WI38 (cell line): ENCODE data around the gene GPSM1.

Experiments
- H3K4me3 ChIP-seq: 2 replicates; pipeline ENCODE4 v1.5.1; 2011; ENCODE audit warnings: low read depth, mild to moderate bottlenecking, control low read depth, low read length
- CTCF ChIP-seq: IDR thresholded peaks from 2 replicates; pipeline ENCODE4 v1.5.1; 2012; ENCODE audit warnings: low read depth, mild to moderate bottlenecking, control low read depth, low read length

Gene GPSM1

DNA sequence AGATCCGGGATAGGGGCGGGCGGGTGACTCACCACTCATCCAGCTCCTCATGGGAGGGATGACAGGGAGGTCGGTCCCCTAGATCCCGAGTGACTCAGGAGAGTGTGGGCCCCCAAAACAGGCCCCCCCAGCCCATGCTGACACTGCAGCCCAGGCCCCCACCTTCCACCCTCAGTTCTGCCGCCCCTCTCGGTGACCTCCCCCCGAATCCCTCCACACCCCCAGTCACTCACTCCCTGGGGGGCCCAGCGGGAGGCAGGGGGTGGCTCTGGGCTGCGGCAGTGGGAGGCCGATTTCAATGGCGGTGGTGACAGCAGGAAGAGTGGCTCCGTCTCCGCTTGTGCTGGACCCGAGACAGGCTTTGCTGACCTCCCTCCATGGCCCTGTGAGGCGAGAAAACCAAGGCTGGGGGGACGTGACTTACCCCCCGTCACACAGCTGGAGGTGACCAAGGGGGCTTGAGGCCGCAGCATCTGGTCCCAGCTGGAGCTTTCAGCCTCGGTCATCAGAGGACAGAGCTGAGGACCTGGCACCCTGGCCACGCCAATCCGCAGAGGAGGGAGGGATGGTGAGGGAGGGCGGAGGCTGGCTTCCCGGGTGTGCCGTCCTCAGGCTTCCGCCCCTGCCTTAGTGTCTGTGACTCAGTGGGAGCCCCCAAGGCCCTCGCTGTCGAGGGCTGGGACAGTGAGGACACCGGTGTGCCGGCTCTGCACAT lies 9.0 kb downstream of the GPSM1 start:
- no peak for TF ChIP-seq CTCF
- no peak overlapping the region for H3K4me3 ChIP-seq

GRCh38 chr9:136336881-136337280 lies 9.5 kb downstream of the GPSM1 start:
- H3K4me3 ChIP-seq, result no peak overlapping the region
- TF ChIP-seq CTCF, result no peak

DNA sequence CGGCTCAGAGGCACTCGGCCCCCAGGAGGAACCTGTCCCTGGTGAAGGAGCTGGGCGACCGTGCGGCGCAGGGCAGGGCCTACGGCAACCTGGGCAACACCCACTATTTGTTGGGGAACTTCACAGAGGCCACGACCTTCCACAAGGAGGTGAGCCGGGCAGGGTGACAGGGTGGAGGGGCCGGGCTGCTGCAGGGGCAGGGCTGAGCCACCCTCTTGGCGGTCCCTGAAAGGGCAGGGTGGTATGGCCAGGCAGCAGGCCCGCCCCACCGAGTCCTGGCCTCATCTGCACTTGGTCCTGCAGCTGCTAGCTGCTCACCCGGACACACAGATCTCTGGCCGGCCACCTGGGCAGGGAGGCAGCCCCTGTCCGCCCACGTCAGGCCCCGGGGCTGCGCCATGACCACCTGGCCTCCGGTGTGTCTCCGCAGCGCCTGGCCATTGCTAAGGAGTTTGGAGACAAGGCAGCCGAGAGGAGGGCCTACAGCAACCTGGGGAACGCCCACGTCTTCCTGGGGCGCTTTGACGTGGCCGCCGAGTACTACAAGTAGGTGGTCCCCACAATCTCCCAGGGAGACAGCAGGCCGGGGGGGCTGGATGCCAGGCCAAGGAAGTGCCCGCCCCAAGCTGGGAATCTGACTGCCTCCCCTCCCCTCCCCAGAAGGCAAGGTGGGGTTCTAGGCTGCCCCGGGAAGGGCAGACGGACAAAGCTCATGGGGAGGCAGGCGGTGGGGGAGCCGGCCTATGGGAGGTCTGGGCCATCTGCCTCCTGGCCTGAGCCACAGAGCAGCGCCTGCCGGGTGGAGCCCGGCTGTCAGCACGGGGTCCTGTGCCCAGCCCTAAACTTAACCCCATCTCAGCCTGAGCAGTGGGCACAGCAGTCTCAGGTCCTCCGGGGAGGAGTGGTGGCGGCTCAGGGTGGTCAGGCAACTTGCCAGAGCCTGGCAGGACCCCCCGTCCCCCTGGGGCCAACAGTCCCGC lies 10.4 kb downstream of the GPSM1 start:
- no peak for TF ChIP-seq CTCF
- no peak overlapping the region for H3K4me3 ChIP-seq

GRCh38 chr9:136338511-136338910 lies 11.2 kb downstream of the GPSM1 start:
- no peak for TF ChIP-seq CTCF

DNA sequence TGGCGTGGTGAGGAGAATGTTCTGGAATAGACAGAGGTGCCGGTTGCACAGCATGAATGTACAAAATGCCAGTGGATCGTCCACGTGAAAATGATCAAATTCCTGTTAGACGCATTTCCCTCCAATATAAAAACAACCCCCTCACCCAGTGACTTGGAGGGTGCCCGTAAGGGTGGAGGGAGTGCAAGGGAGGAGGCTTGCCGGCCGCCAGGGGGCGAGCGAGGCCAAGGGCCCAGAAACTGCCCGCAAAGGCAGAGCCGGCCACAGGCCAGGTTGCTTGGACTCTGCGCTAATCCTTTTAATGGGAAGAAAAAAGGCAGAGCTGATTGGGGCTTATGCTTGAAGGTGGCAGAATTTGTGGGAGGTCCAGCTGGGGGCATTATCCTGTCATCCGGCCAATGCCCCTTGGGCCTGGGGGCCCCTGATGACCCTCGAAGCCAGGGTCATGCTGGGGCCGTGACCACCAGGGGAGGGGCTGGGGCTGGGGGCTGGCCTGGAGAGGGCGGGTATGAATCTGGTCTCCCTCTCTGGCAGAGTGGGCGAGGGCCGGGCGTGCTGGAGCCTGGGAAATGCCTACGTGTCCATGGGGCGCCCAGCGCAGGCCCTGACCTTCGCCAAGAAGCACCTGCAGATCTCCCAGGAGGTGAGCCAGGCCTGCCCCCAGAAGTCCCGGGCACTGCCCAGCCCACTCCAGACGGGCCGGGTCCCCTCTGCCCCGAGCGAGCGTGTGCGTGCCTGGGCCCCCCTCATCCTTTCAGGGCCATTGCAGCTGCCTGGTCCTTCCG lies 12.0 kb downstream of the GPSM1 start:
- no peak overlapping the region for H3K4me3 ChIP-seq
- TF ChIP-seq CTCF, result peak; percentile 80

More at GRCh38 chr9:136338511-136338910, 11.2 kb downstream of the GPSM1 start:
- H3K4me3 ChIP-seq, result no peak overlapping the region

DNA sequence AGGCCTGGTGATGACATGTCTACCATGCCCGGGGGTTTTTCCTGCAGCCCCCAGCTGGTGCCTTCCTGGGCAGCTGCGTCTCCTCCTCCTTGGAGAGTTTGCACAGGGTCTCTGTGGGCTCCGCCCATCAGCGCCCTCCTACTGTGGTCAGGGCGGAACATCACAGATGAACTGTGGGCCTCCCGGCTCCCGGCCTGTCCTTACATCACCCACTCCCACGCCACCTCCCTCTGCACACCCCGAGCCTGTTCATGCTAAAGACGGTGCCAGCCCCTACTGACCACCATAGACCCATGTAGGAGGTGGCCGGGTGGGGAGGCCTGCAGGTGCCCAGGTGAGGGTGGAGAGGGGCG lies 12.6 kb downstream of the GPSM1 start:
- TF ChIP-seq CTCF, result no peak
- H3K4me3 ChIP-seq, result no peak overlapping the region
